Left ventricle myocardium inferior (tissue), 1 donor: Measurements from ENCODE around the gene SEMA4A. TPM values are rescaled to one million over a fixed set of nuclear protein-coding genes. Genes with fewer than 3 reads are reported as not detected.

ENCODE experiments used
- DNase-seq: peaks from one replicate; pipeline ENCODE4 v3.0.0-alpha.2; 2020
- H3K27ac ChIP-seq: fragments of 200-600 bp; replicated peaks from 2 replicates; pipeline ENCODE4 v1.8.0; 2021
- H3K27me3 ChIP-seq: fragments of 200-600 bp; 2 replicates; pipeline ENCODE4 v1.8.0; 2021; ENCODE audit warnings: low read depth
- H3K36me3 ChIP-seq: fragments of 200-600 bp; 2 replicates; pipeline ENCODE4 v1.8.0; 2021
- H3K4me1 ChIP-seq: fragments of 200-600 bp; 2 replicates; pipeline ENCODE4 v1.8.0; 2021
- H3K4me3 ChIP-seq: fragments of 200-600 bp; 2 replicates; pipeline ENCODE4 v1.8.0; 2021; ENCODE audit warnings: mild to moderate bottlenecking, moderate library complexity
- H3K9me3 ChIP-seq: fragments of 200-600 bp; replicated peaks from 2 replicates; pipeline ENCODE4 v1.8.0; 2021
- CTCF ChIP-seq: fragments of 200-600 bp; IDR thresholded peaks from 2 replicates; pipeline ENCODE4 v1.8.0; 2021; ENCODE audit warnings: antibody characterized with exemption, mild to moderate bottlenecking, borderline replicate concordance
- intact Hi-C: fragments of 100-400 bp; cut with micrococcal nuclease; formaldehyde crosslinking; loops from one replicate; pipeline ENCODE4 v1.11.0; 2022
- total RNA-seq: library from RNA; stranded (reverse); fragmentation: NEBNext Ultra II Directional; extraction: Animal tissue kit (Norgen Biotek cat#: 25700); gene quantifications from one replicate; pipeline ENCODE4 v1.2.1, GENCODE V29; 2021
- donor health status: DM: no; HTN: yes; CAD: no; lungs with severe emphysema.

SEMA4A gene
- total RNA-seq, 1 donor from 2014 or later: 1.0 TPM

- H3K4me3 ChIP-seq: no peak overlapping the region
- H3K36me3 ChIP-seq: no peaks in the 10 kb centered on the region
- H3K4me1 ChIP-seq: peaks cover 56% of the 10 kb centered on the region
- H3K27ac ChIP-seq: peak overlapping the region; percentile 98
- H3K9me3 ChIP-seq: no peaks in the 10 kb centered on the region
- H3K27me3 ChIP-seq: no peaks in the 10 kb centered on the region
- TF ChIP-seq CTCF: no peak
- intact Hi-C loops: no loop called here
- DNase-seq: no peak
These were observed 45.3 kb upstream of the SEMA4A start for GRCh38 chr1:156108057-156108456.

GRCh38 chr1:156108664-156109241 is 44.6 kb upstream of the SEMA4A start:
- no peak for TF ChIP-seq CTCF
- Histone ChIP-seq H3K27ac (peak overlapping the region; percentile 11), H3K9me3 (no peaks in the 10 kb centered on the region), H3K4me1 (peaks cover 56% of the 10 kb centered on the region), H3K36me3 (no peaks in the 10 kb centered on the region), H3K4me3 (no peak overlapping the region), H3K27me3 (no peaks in the 10 kb centered on the region)
- intact Hi-C loops: no loop called here
- DNase-seq: no peak

GRCh38 chr1:156110252-156110651 is 43.1 kb upstream of the SEMA4A start:
- intact Hi-C loops: no loop called here
- H3K4me1 ChIP-seq: peaks cover 56% of the 10 kb centered on the region
- H3K9me3 ChIP-seq: no peaks in the 10 kb centered on the region
- H3K27me3 ChIP-seq: no peaks in the 10 kb centered on the region
- H3K36me3 ChIP-seq: no peaks in the 10 kb centered on the region
- TF ChIP-seq CTCF: no peak
- no peak for DNase-seq
- no peak overlapping the region for H3K4me3 ChIP-seq
- H3K27ac ChIP-seq: no peak overlapping the region

- Histone ChIP-seq H3K27me3 (no peaks in the 10 kb centered on the region), H3K27ac (peak overlapping the region; percentile 97), H3K4me3 (no peak overlapping the region), H3K36me3 (no peaks in the 10 kb centered on the region), H3K9me3 (no peaks in the 10 kb centered on the region), H3K4me1 (peaks cover 56% of the 10 kb centered on the region)
- TF ChIP-seq CTCF: no peak
- intact Hi-C loops: no loop called here
- DNase-seq: no peak
These were observed 41.9 kb upstream of the SEMA4A start for GRCh38 chr1:156111355-156111962.

GRCh38 chr1:156112276-156113137 is 40.9 kb upstream of the SEMA4A start:
- DNase-seq: no peak
- H3K27me3 ChIP-seq: no peaks in the 10 kb centered on the region
- peaks cover 56% of the 10 kb centered on the region for H3K4me1 ChIP-seq
- no peak for TF ChIP-seq CTCF
- no peaks in the 10 kb centered on the region for H3K9me3 ChIP-seq
- no peaks in the 10 kb centered on the region for H3K36me3 ChIP-seq
- H3K4me3 ChIP-seq: no peak overlapping the region
- intact Hi-C loops: no loop called here
- peak overlapping the region; percentile 97 for H3K27ac ChIP-seq
